ENCODE results near the gene KRTAP10-6.
"Not testable (repeated sequence)": the region's sequence is repeated elsewhere in the genome, so short reads cannot be mapped to it uniquely, and the experiment has no call there.

DNA sequence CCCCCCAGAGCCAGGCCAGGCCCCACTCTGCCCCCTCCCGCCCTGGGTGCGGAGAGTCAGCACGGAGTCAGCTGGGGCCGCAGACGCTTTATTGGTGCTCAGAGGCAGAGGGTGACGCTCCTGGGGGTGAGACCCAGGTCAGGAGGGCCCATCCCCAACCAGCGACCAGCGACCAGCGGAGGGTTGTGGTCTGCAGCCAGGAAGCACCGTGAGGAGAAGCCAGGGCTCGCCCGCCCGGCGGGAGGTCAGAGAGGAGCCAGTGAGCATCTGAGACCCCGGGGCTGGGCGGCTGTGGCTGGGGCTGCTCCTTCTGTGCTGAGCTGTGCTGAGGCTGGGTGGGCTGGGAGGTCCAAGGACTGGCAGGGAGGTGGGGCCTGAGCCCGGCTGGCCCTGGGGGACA lies 42.0 kb downstream of the KRTAP10-6 start:
- not testable (repeated sequence) for TF ChIP-seq FOXM1 (IDR thresholded peaks at IDR 0.05; ENCODE audit: borderline replicate concordance); FOXK2 (IDR thresholded peaks at IDR 0.05); SP1 (IDR thresholded peaks at IDR 0.05); BHLHE40 (IDR thresholded peaks at IDR 0.05; ENCODE audit: borderline replicate concordance); ARNT (IDR thresholded peaks at IDR 0.05); SUZ12 (IDR thresholded peaks at IDR 0.05); HDGF (IDR thresholded peaks at IDR 0.05; ENCODE audit: borderline replicate concordance); ELF4 (IDR thresholded peaks at IDR 0.05); FOXA1 (IDR thresholded peaks at IDR 0.05); TARDBP (IDR thresholded peaks at IDR 0.05)
- TF ChIP-seq, protein P1, sequence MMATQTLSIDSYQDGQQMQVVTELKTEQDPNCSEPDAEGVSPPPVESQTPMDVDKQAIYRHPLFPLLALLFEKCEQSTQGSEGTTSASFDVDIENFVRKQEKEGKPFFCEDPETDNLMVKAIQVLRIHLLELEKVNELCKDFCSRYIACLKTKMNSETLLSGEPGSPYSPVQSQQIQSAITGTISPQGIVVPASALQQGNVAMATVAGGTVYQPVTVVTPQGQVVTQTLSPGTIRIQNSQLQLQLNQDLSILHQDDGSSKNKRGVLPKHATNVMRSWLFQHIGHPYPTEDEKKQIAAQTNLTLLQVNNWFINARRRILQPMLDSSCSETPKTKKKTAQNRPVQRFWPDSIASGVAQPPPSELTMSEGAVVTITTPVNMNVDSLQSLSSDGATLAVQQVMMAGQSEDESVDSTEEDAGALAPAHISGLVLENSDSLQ (IDR thresholded peaks at IDR 0.05), result not testable (repeated sequence)
